ENCODE data around the gene PANK4. TPM values are rescaled to one million over a fixed set of nuclear protein-coding genes. Genes with fewer than 3 reads are reported as not detected.

Gene PANK4
- total RNA-seq, 2 experiments from 2014 or later: 39.1 to 41.3 TPM

DNA sequence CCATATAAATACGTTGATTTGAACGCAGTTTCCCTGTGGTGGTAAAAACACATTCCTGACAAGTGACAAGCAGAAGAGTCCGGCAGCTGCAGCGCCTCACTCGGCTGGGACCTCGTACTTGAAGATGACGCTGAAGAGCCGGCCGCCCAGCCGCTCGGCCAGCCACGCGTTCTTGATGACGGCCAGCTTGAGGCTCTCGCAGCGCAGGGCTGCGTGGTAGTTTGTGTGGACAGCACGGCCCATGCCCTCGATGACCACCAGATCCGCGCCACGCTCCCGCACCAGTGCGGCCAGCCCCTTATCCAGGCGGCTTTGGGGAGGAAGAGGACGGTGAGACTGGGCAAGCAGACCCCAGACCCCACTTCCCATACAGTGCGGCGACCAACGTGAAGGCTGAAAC, 17.6 kb downstream of the PANK4 start:
- ChIA-PET CTCF (no interaction called here), POLR2A (no interaction called here)

DNA sequence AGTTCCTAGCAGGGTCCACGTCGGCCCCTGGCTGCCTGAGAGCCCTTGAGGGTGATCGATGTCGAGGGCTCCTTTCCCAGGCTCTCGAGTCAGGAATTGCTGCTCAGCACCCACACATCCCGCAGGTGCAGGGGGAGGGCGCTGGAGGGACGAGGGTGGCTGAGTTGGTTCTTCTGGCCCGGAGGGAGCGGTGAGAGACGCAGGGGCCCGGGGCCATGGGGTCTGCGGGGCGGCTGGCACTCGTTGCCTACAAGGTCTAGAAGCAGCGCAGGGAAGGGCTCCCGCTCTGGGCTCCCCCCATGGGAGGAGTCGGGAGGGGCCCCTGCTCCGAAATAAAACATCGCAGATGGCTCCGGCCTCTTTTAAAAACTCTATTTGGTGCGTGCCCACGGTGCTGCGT, 18.2 kb downstream of the PANK4 start:
- ChIA-PET CTCF (no interaction called here), POLR2A (no interaction called here)

DNA sequence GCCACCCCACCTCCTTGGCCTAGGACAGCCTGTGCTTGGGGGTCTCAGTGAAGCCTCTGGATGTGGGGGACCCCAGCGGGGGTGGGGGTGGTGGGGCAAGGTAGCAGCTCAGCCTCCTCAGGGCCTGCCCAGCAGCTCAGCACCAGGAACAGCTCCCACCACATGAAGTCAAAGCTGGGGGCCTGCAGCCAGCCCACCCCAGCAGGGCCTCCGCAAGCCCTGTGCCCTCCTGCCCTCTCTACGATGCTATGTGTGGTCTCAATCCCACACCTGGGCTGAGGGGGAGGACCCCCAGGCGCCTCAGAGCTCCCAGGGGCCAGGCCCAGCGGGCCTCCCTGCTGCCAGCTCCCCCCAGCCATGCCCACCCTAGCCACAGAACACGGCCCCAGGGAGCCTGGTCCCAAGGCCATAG, 18.6 kb downstream of the PANK4 start:
- POLR2A ChIA-PET: no interaction called here
- CTCF ChIA-PET: interaction anchor here (1.2 kb wide), 1 partner anchor 14 kb away, joined by 3 read pairs; no protein-coding TSS in a partner anchor

DNA sequence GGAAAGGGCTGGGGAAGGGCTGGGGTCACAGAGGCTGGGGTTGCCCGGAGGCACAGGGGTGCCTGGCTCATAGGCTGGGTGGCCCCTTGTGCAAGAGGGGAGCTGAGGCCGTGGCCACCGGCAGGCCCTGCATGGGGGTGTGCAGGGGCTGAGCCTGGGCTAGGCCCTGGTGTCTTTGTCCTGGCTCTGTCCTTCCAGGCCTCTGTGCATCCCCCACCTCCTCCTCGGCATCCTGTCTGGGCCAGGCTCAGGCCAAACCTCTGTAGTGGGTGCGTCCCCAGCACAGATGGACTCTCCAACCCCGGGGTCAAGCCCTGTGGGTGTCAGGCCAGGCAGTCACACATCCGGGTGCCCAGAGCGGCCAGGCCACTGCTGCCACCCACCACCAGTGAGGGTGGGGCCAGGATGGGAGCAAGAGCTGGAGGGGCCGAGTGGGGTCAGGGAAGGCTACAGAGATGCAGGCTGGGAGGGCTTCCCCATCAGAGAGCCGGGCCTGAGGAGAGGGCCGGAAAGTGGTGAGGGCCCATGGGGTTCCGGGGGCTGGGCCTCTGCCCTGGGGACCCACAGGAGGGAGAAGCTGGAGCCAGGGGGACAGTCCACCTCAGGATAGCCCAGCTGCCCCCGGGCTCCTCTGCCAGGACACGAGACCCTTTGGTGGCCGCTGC, 19.4 kb downstream of the PANK4 start:
- CTCF ChIA-PET: interaction anchor here (0.8 to 1.2 kb wide), 2 partner anchors 10 to 13 kb away, joined by 3 read pairs; no protein-coding TSS in a partner anchor
- POLR2A ChIA-PET: no interaction called here

DNA sequence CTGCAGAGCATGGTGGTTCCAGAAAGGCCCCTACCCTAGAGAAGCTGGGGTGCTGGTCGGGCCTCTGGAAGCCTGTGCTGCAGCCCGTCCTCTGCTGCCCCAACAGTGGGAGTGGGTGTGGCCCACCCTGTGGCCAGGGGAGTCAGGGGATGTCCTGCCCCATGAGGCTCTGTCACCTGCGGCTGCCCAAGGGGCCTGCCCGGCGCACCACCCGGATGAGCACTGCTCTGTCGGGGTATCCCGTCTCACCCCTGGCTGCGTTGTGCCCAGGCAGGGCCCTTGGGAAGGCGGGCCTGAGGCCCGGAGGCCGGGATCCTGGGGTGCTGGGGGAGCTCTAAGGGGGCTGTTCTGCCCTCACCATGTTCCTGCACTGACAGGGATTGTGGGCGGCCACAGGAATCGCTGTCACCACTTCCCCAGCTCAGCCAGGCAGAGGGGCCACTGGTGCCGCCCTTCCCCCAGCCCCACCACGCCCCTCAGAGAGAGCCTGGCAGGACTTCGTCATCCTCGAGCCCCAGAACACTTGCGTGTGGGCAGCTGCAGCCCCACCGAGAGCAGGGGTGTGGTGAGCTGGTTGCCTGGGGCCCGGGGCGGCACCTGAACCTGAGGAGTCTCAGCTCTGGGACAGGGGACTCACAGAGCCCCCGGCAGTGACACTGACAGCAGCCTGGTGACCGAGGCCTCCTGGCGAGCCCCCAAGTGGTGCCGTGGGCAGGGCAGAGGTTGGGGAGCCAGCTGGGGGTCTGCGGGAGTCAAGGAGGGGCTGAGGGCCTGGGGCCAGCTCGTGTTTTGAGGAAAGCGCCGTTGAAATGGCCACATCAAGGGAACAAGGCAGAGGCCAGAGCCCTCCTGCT, 20.2 kb downstream of the PANK4 start:
- POLR2A ChIA-PET: no interaction called here
- CTCF ChIA-PET: interaction anchor here (0.8 kb wide), 1 partner anchor 10 kb away, joined by 3 read pairs; no protein-coding TSS in a partner anchor

DNA sequence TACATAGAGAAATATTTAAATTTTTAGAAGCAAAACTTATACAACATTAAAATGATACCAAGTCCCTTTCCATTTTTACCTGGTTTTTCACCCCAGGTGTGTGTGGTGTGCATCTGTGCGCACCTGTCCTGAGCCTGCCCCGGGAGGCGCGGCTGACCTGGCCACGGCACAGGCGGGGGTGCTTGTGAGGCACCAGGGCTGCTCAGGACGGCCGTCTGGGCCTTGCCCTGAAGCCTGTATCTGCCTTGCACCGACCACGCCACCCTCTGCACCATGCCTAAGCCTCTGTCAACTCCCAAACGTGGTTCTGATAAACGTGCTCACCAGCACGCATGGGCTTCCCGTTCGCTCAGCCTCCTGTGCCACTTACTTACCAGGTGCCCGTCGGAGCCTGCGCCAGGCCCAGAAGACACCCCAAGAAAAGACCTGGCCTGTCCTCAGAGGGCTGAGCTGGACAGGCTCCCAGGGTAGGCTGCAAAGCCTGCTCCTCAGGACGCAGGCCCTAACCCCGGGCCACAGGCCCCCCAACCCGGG, 20.9 kb downstream of the PANK4 start:
- ChIA-PET POLR2A (no interaction called here), CTCF (no interaction called here)

GRCh38 chr1:2504949-2505272, 21.5 kb downstream of the PANK4 start:
- ChIA-PET POLR2A (no interaction called here), CTCF (no interaction called here)

DNA sequence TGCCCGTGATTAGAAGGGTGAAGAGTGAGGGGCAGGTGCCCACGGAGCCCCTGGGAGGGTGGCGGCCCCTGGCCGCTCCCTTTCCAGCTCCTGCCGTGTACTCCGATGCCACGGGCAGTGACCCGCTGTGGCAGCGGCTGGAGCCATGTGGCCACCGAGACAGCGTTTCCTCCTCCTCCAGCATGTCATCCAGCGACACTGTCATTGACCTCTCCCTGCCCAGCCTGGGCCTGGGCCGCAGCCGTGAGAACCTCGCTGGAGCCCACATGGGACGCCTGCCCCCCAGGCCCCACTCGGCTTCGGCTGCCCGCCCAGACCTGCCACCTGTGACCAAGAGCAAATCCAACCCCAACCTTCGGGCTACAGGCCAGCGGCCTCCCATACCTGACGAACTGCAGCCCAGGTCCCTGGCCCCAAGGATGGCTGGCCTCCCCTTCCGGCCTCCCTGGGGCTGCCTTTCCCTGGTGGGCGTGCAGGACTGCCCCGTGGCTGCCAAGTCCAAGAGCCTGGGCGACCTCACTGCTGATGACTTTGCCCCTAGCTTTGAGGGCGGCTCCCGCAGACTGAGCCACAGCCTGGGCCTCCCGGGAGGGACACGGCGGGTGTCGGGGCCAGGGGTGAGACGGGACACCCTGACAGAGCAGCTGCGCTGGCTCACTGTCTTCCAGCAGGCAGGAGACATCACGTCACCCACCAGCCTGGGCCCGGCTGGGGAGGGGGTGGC, 22.0 kb downstream of the PANK4 start:
- ChIA-PET POLR2A (no interaction called here), CTCF (no interaction called here)

GRCh38 chr1:2503554-2504224, 22.7 kb downstream of the PANK4 start:
- CTCF ChIA-PET: no interaction called here
- POLR2A ChIA-PET: no interaction called here

- ChIA-PET POLR2A (no interaction called here), CTCF (no interaction called here)
These were observed 23.5 kb downstream of the PANK4 start for GRCh38 chr1:2502661-2503553.

DNA sequence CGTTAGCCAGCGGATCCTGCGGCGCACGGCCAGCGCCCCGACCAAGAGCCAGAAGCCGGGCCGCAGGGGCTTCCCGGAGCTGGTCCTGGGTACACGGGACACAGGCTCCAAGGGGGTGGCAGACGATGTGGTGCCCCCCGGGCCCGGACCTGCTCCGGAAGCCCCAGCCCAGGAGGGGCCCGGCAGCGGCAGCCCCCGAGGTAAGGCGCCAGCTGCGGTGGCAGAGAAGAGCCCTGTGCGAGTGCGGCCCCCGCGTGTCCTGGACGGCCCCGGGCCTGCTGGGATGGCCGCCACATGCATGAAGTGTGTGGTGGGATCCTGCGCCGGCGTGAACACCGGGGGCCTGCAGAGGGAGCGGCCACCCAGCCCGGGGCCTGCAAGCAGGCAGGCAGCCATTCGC, 24.2 kb downstream of the PANK4 start:
- ChIA-PET POLR2A (interaction anchor here (1.2 kb wide), 1 partner anchor 46 kb away, joined by 3 read pairs; no protein-coding TSS in a partner anchor), CTCF (no interaction called here)

DNA sequence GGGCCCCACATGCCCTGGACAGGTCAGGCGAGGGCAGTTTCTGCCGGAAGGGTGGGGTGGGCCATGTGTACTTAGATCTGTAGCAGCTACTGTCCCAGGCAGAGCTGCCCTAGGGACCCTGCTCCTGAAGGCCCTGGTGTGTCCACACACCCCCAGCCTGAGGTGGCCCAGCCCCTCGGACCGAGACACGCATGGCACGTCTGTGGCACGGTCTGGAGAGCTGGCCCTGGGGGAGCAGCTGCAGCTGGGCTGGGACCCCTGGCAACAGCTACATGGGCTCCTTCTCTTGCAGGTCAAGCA, 24.6 kb downstream of the PANK4 start:
- CTCF ChIA-PET: no interaction called here
- POLR2A ChIA-PET: interaction anchor here (1.2 kb wide), 1 partner anchor 46 kb away, joined by 3 read pairs; no protein-coding TSS in a partner anchor

DNA sequence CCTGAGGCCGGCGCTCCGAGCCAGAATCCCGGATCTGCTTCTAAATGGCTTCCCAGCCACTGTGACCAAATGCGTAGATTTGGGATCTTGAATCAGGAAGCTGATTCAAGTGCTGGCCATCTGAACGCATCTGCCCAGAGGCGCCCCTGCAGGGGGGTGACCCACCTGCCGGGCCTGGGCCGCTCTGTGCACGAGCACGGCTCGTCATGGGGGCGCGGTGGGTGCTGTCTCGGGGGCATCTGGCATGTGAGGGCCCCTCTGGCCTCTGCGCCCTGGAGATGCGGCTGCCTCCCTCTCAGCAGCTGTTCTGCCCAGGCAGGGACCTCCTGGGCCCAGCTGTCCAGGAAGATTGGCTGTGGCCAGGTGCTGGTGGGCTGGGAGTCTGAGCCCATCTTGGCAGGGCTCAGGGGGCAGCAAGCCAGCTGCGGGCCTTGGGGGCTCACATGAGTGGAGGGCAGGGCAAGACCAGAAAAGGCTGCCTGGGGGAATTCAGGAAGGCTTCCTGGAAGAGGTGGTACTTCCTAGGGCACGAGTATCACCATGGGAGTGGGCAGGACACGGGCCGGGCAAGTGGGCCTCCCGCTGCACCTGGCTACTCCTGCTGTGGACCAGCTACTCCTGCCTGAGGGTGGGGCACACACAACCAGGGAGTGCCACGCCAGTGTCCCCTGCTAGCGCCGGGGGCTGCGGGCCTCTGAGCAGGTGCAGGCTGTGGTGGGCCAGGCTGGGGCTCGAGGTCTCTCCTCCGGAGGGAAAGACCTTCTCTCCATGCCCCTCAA, 25.2 kb downstream of the PANK4 start:
- ChIA-PET POLR2A (interaction anchor here (1.2 kb wide), 1 partner anchor 47 kb away, joined by 3 read pairs; no protein-coding TSS in a partner anchor), CTCF (no interaction called here)

DNA sequence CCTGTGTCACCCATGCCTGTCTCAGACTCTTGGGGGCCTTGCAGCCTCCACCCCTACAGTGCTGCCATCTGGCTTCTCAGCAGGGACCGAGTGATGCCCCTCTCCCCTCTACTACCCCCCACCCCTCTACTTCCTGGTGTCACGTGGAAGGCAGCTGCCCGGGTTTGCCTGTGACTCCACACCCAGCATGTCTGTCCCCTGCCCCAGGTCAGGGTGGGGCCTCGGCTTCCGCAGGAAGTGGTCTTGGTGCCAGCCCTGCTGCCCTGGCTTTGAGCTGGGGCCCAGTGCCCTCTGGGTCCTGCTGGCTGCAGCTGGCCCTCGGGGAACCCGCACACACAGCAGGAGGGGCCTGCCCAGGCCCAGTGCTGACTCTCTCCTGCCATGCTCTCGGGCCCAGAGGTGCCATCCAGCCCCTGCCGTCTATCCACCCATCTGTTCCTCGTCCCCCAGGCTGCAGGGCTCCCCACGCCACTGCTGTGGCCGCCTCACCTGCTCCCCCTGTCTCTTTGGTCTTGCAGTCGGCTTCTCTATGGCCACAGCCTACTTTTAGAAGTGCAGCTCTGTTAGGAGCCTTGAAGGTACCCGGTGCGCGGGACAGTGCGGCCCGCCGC, 26.3 kb downstream of the PANK4 start:
- CTCF ChIA-PET: interaction anchor here (0.8 kb wide), 1 partner anchor 24 kb away, joined by 7 read pairs; no protein-coding TSS in a partner anchor
- POLR2A ChIA-PET: interaction anchor here (0.6 to 0.8 kb wide), 2 partner anchors 11 to 26 kb away, joined by 3 to 9 read pairs; partner anchors contain the start of gene PANK4

- POLR2A ChIA-PET: no interaction called here
- CTCF ChIA-PET: no interaction called here
These were observed 27.1 kb downstream of the PANK4 start for GRCh38 chr1:2499260-2499659.

DNA sequence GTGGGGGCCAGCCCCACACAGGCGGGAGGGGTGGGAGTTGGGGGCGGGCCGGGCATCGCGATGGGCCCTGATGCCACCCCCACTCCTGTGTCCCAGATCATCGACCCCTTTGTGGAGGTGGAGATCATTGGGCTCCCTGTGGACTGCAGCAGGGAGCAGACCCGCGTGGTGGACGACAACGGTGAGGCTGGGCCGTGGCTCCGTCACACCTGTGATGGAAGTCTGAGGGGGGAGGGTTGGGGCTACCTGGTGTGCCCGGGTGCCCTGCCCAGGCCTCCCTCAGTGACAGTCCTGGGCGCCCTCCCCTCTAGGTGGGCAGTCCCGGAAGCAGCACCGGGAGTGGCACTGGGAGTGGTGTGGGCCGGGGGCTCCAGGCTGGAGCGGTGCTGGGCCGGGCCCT, 27.7 kb downstream of the PANK4 start:
- POLR2A ChIA-PET: no interaction called here
- CTCF ChIA-PET: no interaction called here

GRCh38 chr1:2497891-2498290, 28.5 kb downstream of the PANK4 start:
- CTCF ChIA-PET: interaction anchor here (0.9 to 1.4 kb wide), 3 partner anchors 9 to 50 kb away, joined by 3 read pairs; no protein-coding TSS in a partner anchor
- POLR2A ChIA-PET: interaction anchor here (0.7 kb wide), 1 partner anchor 9 kb away, joined by 3 read pairs; no protein-coding TSS in a partner anchor

GRCh38 chr1:2496746-2497145, 29.6 kb downstream of the PANK4 start:
- POLR2A ChIA-PET: no interaction called here
- CTCF ChIA-PET: interaction anchor here (1.1 to 1.4 kb wide), 2 partner anchors 10 to 51 kb away, joined by 3 read pairs; no protein-coding TSS in a partner anchor

Measured in activated CD8-positive, alpha-beta memory T cell treated with anti-CD3 and anti-CD28 coated beads for 36 hours (primary cell).